OCI-LY7 (cell line): ENCODE results near the gene ARHGAP24. TPM values are rescaled to one million over a fixed set of nuclear protein-coding genes. Genes with fewer than 3 reads are reported as not detected.

Experiments used
- BruUV-seq: library from RNA; stranded (reverse); fragments of 400-500 nt; replicated peaks from 2 replicates; lab custom pipeline; 2021; lab: Mats Ljungman, UMichigan
- CTCF ChIA-PET: fragments of 300-600 bp; sonication (Branson Sonifier 250); formaldehyde crosslinking; loops from one replicate; lab custom pipeline; 2022; ENCODE audit warnings: antibody characterized with exemption; ENCODE audit not compliant: unreplicated experiment; lab: Charles Lee
- POLR2A ChIA-PET: fragments of 300-600 bp; sonication (Branson Sonifier 250); formaldehyde crosslinking; loops from one replicate; lab custom pipeline; 2022; ENCODE audit warnings: antibody characterized with exemption; lab: Charles Lee
- DNase-seq: peaks from one replicate; pipeline ENCODE4 v3.0.0-alpha.2; 2015; ENCODE audit warnings: low spot score
- H2AFZ ChIP-seq: fragments of 200-600 bp; sonication (generic), shearing (Covaris generic); 2 replicates; pipeline ENCODE4 v1.6.1; 2014; ENCODE audit warnings: mild to moderate bottlenecking, antibody characterized with exemption, low read length, moderate library complexity
- H3K27ac ChIP-seq: fragments of 200-600 bp; sonication (generic); 2 replicates; pipeline ENCODE4 v1.5.1; 2014; ENCODE audit warnings: mixed run types, low read depth, mild to moderate bottlenecking, moderate library complexity, low read length, inconsistent platforms; ENCODE audit not compliant: poor library complexity, severe bottlenecking
- H3K36me3 ChIP-seq: fragments of 200-600 bp; sonication (generic); 2 replicates; pipeline ENCODE4 v1.6.1; 2014; ENCODE audit warnings: mild to moderate bottlenecking, antibody characterized with exemption, low read length, moderate library complexity, mixed read lengths; ENCODE audit not compliant: insufficient read depth
- H3K4me1 ChIP-seq: fragments of 200-600 bp; sonication (generic); 2 replicates; pipeline ENCODE4 v1.5.1; 2014; ENCODE audit warnings: mild to moderate bottlenecking, low read length; ENCODE audit not compliant: insufficient read depth, poor library complexity, severe bottlenecking
- H3K4me2 ChIP-seq: fragments of 200-600 bp; sonication (generic); 2 replicates; pipeline ENCODE4 v1.6.1; 2014; ENCODE audit warnings: mild to moderate bottlenecking, low read length
- H3K4me3 ChIP-seq: fragments of 200-600 bp; sonication (generic); 2 replicates; pipeline ENCODE4 v1.5.1; 2014; ENCODE audit warnings: mild to moderate bottlenecking, low read depth, low read length; ENCODE audit not compliant: poor library complexity, severe bottlenecking
- H3K79me2 ChIP-seq: fragments of 200-600 bp; sonication (generic); 2 replicates; pipeline ENCODE4 v1.6.1; 2016; ENCODE audit warnings: low read depth, mild to moderate bottlenecking, low read length, moderate library complexity, mixed read lengths; ENCODE audit not compliant: insufficient read depth
- H3K9me2 ChIP-seq: fragments of 200-600 bp; sonication (generic); 2 replicates; pipeline ENCODE4 v1.6.1; 2016; ENCODE audit warnings: mild to moderate bottlenecking, low read length, mixed read lengths; ENCODE audit not compliant: insufficient read depth
- H3K9me3 ChIP-seq: fragments of 200-600 bp; sonication (generic); 2 replicates; pipeline ENCODE4 v1.6.1; 2014; ENCODE audit warnings: mild to moderate bottlenecking, mixed run types, low read length, mixed read lengths
- H4K20me1 ChIP-seq: fragments of 200-600 bp; sonication (generic); 2 replicates; pipeline ENCODE4 v1.6.1; 2014; ENCODE audit warnings: mild to moderate bottlenecking, antibody characterized with exemption, low read length, moderate library complexity, mixed read lengths; ENCODE audit not compliant: insufficient read depth
- EZH2phosphoT487 ChIP-seq: fragments of 200-600 bp; sonication (generic); IDR thresholded peaks from 2 replicates; pipeline ENCODE4 v1.6.1; 2018; ENCODE audit warnings: low read depth, borderline replicate concordance, mild to moderate bottlenecking, mixed run types, antibody characterized with exemption, low read length, moderate library complexity, mixed read lengths
- intact Hi-C: fragments of 100-400 bp; cut with micrococcal nuclease; formaldehyde crosslinking; loops from one replicate; pipeline ENCODE4 v1.10.0; 2022; ENCODE audit not compliant: unreplicated experiment
- total RNA-seq, 2 experiments: library from RNA; depleted of rRNA in 1 of 2; stranded (reverse); fragments of >200 nt in 1 of 2; shearing (Covaris generic) in 1 of 2; gene quantifications; 2 replicates each; pipeline ENCODE4 v1.2.3, GENCODE V29; 2014 to 2022
- TF ChIP-seq, protein P1 (sequence below): fragments of 200-600 bp; sonication (generic); conservative IDR thresholded peaks from 2 replicates; pipeline ENCODE4 v1.5.1; 2014; ENCODE audit warnings: mild to moderate bottlenecking, antibody characterized with exemption, low read length, moderate library complexity, mixed read lengths

The ARHGAP24 gene
- total RNA-seq, 2 experiments from 2014 or later: 0.88 to 4.4 TPM

- Histone ChIP-seq H3K4me1 (no peaks in the 10 kb centered on the region), H3K27ac (no peak overlapping the region), H3K4me3 (no peak overlapping the region), H3K79me2 (no peaks in the 10 kb centered on the region), H4K20me1 (no peaks in the 10 kb centered on the region), H3K36me3 (no peaks in the 10 kb centered on the region), H3K4me2 (no peak overlapping the region), H2AFZ (no peak overlapping the region), H3K9me3 (no peaks in the 10 kb centered on the region), H3K9me2 (no peaks in the 10 kb centered on the region)
- TF ChIP-seq EZH2phosphoT487: no peak
- TF ChIP-seq, protein P1, sequence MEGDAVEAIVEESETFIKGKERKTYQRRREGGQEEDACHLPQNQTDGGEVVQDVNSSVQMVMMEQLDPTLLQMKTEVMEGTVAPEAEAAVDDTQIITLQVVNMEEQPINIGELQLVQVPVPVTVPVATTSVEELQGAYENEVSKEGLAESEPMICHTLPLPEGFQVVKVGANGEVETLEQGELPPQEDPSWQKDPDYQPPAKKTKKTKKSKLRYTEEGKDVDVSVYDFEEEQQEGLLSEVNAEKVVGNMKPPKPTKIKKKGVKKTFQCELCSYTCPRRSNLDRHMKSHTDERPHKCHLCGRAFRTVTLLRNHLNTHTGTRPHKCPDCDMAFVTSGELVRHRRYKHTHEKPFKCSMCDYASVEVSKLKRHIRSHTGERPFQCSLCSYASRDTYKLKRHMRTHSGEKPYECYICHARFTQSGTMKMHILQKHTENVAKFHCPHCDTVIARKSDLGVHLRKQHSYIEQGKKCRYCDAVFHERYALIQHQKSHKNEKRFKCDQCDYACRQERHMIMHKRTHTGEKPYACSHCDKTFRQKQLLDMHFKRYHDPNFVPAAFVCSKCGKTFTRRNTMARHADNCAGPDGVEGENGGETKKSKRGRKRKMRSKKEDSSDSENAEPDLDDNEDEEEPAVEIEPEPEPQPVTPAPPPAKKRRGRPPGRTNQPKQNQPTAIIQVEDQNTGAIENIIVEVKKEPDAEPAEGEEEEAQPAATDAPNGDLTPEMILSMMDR: no peak
- intact Hi-C loops: no loop called here
- no peak for DNase-seq
- ChIA-PET CTCF (no interaction called here), POLR2A (interaction anchor here (0.5 to 1.2 kb wide), 5 partner anchors 8 to 151 kb away, joined by 3 to 4 read pairs (median 3); no protein-coding TSS in a partner anchor)
- BruUV-seq: no TSS peak
Measured at GRCh38 chr4:85929961-85930665, 455.2 kb downstream of the ARHGAP24 start.

- DNase-seq: no peak
- ChIA-PET POLR2A (interaction anchor here (0.5 to 1.3 kb wide), 2 partner anchors 26 to 284 kb away, joined by 3 to 4 read pairs; no protein-coding TSS in a partner anchor), CTCF (no interaction called here)
- Histone ChIP-seq H2AFZ (no peak overlapping the region), H3K4me1 (no peaks in the 10 kb centered on the region), H4K20me1 (no peaks in the 10 kb centered on the region), H3K79me2 (no peaks in the 10 kb centered on the region), H3K9me2 (no peaks in the 10 kb centered on the region), H3K4me2 (no peak overlapping the region), H3K27ac (no peak overlapping the region), H3K36me3 (no peaks in the 10 kb centered on the region), H3K9me3 (no peaks in the 10 kb centered on the region), H3K4me3 (no peak overlapping the region)
- intact Hi-C loops: no loop called here
- TF ChIP-seq, protein P1: no peak
- no peak for TF ChIP-seq EZH2phosphoT487
- BruUV-seq: no TSS peak
Measured at GRCh38 chr4:85932500-85933290, 457.7 kb downstream of the ARHGAP24 start.
